ENCODE data around the gene TSPAN8.

TSPAN8 gene

GRCh38 chr12:71144682-71145081, 13.1 kb downstream of the TSPAN8 start:
- TF ChIP-seq, protein P1, sequence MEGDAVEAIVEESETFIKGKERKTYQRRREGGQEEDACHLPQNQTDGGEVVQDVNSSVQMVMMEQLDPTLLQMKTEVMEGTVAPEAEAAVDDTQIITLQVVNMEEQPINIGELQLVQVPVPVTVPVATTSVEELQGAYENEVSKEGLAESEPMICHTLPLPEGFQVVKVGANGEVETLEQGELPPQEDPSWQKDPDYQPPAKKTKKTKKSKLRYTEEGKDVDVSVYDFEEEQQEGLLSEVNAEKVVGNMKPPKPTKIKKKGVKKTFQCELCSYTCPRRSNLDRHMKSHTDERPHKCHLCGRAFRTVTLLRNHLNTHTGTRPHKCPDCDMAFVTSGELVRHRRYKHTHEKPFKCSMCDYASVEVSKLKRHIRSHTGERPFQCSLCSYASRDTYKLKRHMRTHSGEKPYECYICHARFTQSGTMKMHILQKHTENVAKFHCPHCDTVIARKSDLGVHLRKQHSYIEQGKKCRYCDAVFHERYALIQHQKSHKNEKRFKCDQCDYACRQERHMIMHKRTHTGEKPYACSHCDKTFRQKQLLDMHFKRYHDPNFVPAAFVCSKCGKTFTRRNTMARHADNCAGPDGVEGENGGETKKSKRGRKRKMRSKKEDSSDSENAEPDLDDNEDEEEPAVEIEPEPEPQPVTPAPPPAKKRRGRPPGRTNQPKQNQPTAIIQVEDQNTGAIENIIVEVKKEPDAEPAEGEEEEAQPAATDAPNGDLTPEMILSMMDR (IDR thresholded peaks at IDR 0.05; ENCODE audit: control extremely low read depth, extremely low read depth, low read depth, missing control alignments): no peak
- POLR2A ChIA-PET: no interaction called here
- DNase-seq (ENCODE audit: extremely low spot score): no peak
- CTCF ChIA-PET: no interaction called here

DNA sequence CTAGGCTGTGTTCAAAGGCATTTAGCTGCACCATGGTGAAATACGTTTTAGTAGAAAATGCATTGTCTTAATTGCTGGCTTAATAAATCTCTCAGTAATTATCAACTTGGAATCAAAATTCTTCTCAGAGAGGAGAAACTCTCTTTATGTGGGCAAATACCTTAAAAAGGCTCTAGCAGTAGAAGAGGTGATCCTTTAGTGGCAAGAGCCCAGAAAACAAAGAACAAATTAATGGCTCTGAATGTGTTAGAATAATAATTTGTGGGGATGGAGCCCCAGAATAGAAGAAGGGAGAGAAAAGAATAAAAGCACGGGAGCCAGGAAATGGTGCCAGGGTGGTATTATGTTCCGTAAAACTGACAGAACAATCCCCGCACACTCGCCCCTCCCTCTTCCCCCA, 14.8 kb downstream of the TSPAN8 start:
- DNase-seq (ENCODE audit: extremely low spot score): no peak
- TF ChIP-seq, protein P1 (IDR thresholded peaks at IDR 0.05; ENCODE audit: control extremely low read depth, extremely low read depth, low read depth, missing control alignments): no peak
- ChIA-PET CTCF (no interaction called here), POLR2A (no interaction called here)

GRCh38 chr12:71142016-71142415, 15.8 kb downstream of the TSPAN8 start:
- DNase-seq (ENCODE audit: extremely low spot score): no peak
- TF ChIP-seq, protein P1 (IDR thresholded peaks at IDR 0.05; ENCODE audit: control extremely low read depth, extremely low read depth, low read depth, missing control alignments): no peak
- POLR2A ChIA-PET: no interaction called here
- CTCF ChIA-PET: no interaction called here

DNA sequence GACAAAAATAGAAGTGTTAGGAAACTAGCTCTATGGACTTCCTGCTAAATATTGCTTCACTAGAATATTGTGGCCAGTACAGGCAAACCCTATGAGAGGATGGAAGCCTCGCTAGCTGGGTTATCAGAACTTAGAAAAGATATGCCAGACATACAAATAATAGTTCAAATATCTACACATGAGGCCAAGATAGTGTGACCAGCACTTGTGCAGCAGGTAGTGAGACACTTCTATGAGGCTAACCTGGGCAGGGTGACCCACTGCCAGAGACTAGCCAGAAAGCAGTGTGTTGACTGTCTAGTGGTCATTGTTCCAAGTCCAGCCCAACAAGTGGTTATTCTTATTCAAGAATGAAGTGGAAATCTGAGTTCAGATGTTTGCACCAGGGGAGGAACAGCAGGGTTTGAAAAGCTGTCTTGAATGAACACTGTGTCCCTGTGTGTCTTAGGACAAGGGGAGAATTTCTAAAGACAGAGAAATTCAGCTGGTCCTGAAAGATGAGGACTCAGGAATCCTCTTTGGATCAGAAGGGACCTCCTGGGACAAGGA, 16.3 kb downstream of the TSPAN8 start:
- no peak for DNase-seq (ENCODE audit: extremely low spot score)
- TF ChIP-seq, protein P1 (IDR thresholded peaks at IDR 0.05; ENCODE audit: control extremely low read depth, extremely low read depth, low read depth, missing control alignments): no peak
- ChIA-PET POLR2A (no interaction called here), CTCF (interaction anchor here (0.8 to 1.1 kb wide), 2 partner anchors 12 to 30 kb away, joined by 3 to 5 read pairs; no protein-coding TSS in a partner anchor)

DNA sequence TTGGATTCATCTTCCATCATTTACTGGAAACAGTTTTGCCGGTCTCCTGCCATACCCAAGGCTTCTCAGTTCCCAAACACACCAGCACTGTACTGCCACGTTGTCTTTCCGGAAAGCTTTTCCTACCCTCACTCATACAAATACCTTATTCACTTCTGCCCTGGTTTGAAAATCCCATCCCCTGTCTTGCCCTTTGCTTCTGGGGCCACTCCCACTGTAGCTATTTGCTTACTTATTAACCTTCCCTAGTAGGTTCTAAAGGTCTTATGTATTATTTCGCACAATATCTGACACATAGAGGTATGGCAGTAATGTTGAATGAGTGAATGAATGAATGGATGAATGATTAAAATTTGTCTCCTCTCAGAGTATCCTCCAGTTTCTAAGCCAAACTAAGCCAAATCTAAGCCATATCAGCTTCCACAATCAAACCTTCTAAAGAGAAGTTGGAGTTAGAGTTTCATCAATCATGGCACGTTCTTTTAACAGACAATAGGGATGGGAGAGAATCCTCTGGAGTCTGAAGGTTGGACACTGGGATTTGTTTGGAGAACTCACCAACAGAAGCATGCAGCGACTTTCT, 18.6 kb downstream of the TSPAN8 start:
- ChIA-PET CTCF (no interaction called here), POLR2A (no interaction called here)
- no peak for DNase-seq (ENCODE audit: extremely low spot score)
- TF ChIP-seq, protein P1 (IDR thresholded peaks at IDR 0.05; ENCODE audit: control extremely low read depth, extremely low read depth, low read depth, missing control alignments): no peak

GRCh38 chr12:71138011-71138410, 19.8 kb downstream of the TSPAN8 start:
- TF ChIP-seq, protein P1 (IDR thresholded peaks at IDR 0.05; ENCODE audit: control extremely low read depth, extremely low read depth, low read depth, missing control alignments): no peak
- CTCF ChIA-PET: no interaction called here
- no peak for DNase-seq (ENCODE audit: extremely low spot score)
- POLR2A ChIA-PET: no interaction called here
